IPS-NIHi7 (cell line): ENCODE data around the gene MYL3.

Experiments
- DNase-seq: peaks from one replicate; pipeline ENCODE4 v3.0.0; 2012; ENCODE audit warnings: mixed read lengths; ENCODE audit errors: extremely low spot score

The MYL3 gene

DNA sequence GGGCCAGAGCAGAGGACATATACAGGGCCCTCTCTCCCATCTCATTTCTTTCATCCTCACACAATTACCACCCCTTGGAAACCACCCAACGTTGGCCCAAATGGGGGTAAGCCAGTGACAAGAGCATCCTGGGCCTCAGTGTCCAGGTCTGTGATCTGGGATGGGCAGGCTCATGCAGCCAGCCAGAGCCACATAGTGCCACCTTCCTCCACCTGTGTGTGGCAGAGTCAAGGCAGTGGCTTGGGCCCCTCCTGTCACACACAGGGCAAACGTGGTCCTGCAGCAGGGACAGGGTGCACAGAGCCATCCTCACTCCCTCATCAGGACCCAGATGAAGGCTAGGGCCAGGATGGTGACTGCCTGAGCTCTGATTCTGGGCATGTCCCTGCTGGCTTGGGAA lies 2.3 kb upstream of the MYL3 start:
- no peak for DNase-seq

GRCh38 chr3:46865031-46865507 lies 1.8 kb upstream of the MYL3 start:
- DNase-seq, result no peak

- no peak for DNase-seq
Measured at GRCh38 chr3:46864061-46864881, 1.0 kb upstream of the MYL3 start.

GRCh38 chr3:46862369-46863025 lies 747 bp downstream of the MYL3 start:
- no peak for DNase-seq

DNA sequence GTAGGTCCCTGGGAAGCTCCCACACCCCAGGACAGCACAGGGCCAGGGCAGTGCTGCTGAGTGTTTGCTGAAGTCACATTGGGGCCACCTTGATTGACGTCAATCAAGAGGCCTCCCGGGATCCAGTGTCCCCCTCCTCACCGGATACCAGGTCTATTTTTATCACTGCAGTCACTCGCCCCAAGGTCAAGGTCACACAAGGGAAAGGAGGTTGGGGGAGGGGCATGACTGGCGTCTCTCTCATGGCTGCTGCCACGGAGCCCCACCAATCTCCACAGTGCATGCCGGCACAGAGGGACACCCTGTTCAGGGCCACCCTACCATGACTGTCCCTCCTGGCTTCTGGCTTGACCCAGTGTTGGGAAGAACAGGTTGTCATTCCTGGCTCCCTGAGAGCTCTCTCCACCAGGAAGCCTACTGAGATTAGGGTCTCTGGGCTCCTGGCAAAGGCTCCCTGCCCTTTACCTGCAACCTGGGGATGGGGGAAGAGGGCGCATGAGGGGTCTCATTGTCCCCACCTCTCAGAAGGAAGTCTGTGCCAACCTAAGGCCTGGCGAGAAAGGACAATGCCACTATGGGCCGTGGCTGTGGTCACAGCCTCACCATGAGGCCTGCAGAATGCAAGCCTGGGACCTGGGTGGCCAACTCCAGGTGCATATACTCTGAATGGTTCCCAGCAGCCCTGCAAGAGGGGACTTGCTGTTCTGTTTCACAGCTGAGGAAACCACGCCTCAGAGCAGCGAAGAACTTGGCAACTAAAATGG lies 1.5 kb downstream of the MYL3 start:
- DNase-seq, result no peak

DNA sequence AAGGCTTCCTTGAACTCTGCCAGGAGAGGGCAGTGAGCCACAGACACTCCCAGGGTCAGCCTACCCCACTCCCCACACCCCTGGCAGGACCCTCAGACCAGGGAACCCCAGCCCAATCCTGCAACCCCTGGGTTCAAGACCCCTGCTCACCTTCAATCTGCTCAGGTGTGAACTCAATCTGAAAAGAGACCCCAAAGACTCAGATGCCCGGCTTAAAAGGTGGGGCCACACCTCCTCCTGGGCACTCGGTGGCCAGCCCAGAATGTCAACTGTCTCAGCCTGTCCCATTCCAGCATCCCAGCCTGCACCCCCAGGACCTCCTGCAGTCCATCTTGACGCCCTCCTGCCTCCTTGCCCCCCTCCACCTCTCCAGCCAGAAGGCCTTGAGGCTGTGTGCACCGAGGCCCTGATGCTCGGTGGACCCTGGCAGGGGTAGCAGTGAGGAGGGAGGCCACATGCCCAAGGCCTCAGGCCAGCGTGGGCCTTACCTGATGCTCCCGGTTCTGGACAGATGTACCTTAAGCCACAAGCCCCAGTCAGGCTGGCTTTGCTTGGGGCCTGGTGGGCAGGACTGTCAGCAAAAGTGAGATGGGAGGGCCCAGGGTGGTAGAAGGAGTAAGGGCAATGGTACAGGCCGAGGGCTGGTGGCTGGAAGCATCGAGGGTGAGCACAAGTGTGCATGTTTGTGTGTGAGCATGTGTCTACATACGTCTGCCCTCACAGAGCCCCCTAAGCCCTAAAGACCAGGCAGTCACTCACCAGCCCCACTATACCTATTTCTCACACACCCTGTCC lies 2.2 kb downstream of the MYL3 start:
- no peak for DNase-seq

DNA sequence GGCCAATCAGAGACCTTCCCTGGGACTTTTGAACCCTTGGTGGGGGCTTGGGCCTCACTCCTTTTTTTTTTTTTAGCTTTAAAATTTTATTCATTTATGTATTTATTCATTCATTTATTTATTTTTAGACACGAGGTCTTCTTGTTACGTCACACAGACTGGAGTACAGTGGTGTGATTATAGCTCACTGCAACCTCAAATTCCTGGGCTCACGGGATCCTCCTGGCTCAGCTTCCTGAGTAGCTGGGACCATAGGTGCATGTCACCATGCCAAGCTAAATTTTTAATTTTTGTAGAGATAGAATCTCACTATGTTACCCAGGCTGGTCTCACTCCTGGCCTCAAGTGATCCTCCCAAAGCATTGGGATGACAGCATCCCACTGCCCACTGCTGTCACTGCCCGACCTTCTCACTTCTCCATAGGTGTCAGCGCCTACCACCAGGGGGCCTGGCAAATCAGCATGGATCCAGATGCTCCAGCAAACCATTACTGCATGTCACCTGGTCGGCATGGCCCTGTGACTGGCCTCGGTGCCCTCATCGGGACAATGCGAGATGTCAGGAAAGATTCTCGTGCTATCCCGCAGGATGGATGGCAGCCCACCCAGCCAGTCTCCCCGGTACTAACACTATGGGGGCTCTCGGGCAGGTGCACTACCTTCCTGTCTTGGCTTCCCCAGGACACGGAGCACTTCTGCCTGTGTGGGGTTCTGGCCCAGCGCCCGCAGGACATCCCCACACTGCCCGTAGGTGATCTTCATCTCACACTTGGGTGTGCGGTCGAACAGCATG lies 3.0 kb downstream of the MYL3 start:
- no peak for DNase-seq

- no peak for DNase-seq
Measured at GRCh38 chr3:46859001-46859710, 4.1 kb downstream of the MYL3 start.

DNA sequence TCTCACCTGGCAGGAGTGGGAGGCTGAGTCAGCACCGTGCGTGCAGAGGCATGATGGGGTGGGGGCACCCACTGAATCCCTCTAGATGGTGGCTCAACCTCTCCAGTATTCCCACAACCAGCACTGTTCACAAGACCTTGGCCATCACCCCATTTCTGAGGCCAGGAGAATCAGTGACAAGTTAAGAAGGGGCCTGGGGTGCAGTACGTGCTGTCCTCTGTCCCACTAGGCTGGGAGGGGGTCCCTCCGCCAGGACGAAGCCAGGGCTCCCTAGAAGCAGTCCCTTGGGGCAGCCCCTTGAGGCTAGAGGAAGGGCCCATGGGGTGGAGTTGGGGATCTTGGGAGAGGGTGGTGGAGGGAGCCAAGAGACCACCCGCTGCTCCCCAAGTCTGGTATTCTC lies 4.8 kb downstream of the MYL3 start:
- DNase-seq, result no peak

- DNase-seq, result no peak
Measured at GRCh38 chr3:46857485-46858341, 5.5 kb downstream of the MYL3 start.

DNA sequence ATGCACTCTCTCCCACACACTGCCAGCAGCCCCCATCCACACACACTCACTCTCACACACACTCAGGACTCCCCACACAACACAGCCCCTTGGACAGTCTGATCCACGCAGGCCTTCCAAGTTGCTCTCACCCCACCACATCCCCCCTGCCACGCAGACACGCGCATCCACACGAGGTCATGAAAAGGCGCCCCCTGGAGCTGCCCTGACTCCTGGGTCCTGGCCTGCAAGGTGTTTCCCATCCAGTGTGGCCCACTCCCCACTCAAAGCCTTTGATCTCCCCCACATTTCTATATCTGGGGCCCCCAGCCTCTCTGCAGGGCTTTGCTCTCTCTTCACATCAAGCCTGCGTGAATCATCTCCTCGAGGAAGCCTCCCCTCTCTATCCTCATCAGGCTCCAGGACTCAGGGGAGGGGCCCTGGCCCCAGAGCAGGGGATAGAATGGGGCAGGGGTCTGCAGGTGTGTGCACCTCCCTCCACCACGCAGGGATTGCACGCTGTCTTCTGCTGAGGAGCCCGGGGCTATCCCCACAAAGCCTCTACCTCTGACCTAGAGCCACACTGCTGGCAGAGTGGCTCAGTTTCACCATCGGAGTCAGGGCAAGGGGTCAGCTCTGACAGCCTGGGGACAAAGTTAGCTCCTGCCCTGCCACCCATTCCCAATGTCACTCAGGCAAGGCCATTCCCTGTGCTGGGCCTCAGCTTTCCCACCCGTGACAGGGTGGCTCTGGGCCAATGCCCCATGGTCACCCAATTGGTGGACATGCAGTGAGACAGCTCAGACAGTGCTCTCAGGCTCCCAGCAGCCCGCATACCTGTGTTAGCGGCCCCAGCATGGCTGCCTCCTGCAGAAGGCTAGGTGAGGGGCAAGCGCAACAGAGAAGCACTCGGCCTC lies 6.4 kb downstream of the MYL3 start:
- DNase-seq, result no peak

DNA sequence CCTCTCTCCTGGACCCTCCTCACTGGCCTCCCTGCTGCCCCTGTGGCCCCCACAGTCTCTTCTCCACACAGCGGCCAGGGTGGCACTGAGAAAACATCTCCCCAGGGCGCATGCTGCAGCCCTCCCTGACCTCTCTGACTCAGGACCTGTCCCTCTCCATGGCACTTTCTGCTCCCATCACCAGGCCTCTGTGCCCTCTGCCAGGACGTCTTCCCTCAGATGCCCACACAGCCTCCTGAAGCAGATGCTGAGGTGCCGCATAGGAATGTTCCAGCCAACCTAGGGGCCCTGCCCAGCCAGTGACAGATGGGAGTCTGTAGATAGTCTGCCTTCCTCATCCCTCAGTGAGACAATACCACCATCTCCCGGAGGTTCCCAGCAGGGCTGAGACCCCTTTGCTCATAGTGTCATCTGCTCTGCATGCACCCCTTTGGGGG lies 8.7 kb downstream of the MYL3 start:
- DNase-seq, result no peak

DNA sequence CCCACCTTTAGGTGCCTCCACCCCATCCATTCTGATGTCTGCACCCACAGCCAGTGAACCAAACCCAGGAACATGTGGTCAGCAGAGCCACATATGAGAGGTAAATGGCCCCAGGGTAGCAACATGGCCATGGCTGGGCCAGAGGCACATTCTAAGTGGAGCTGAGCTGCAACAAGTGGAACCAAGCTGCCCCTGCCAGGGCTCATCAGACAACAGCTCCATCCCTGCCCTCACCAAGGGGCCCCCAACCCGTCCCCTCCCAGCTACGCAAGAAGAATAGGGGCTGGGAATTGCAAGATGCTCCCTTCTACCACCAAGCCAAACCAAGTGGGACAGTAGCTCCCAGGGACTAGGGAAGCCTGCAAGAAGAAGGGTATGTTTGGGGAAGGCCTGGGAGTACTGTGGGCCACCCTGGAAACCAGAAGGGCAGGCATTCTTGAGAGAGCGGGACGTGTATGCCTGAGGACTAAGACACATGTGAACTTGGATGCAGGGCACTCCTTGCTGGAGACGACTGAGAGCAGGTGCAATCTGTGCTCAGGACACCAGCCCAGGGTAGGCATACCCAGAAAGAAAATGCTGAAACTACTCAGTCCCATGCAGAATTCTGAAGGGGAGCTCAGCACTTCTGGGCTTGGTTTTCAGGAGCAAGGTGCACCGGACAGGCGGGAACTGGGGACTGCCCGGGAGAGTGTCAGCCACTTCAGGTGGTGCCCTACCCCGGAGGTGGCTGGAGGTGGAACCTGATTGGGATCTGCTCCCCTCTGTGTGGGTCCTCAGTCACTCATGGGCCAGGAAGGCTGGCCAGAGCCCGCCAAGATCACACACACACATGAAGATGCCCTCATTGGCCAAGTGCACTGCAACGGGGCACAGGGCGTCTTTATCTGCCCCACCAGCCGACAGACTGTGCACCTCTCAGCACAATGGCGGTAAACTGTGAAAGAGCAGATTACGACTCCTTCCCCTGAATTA lies 9.5 kb downstream of the MYL3 start:
- no peak for DNase-seq

GRCh38 chr3:46852839-46853355 lies 10.3 kb downstream of the MYL3 start:
- DNase-seq, result no peak

DNA sequence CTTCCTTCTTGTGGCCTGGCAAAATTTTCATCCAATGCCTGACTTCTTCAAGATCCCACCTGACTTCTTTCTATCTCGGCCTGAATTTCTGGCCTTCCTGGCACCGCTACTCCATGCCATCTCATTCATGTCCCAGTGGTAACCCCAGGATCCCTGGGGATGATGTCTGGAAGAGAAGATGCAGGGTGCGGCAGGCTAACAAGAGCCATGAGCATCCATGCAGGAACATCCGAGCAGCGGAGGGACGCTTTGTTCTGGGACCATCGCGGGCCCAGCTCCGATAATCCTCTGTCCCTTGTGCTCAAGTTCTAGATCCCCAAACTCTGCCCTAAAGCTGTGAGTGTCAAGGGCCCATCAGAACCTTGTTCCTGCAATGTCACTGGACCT lies 10.9 kb downstream of the MYL3 start:
- no peak for DNase-seq
